ENCODE results near the gene TLCD3B. TPM values are rescaled to one million over a fixed set of nuclear protein-coding genes. Genes with fewer than 3 reads are reported as not detected.
"Not testable (repeated sequence)": the region's sequence is repeated elsewhere in the genome, so short reads cannot be mapped to it uniquely, and the experiment has no call there.

Gene TLCD3B
- total RNA-seq, 1 donor from 2014 or later, result 10.2 TPM

DNA sequence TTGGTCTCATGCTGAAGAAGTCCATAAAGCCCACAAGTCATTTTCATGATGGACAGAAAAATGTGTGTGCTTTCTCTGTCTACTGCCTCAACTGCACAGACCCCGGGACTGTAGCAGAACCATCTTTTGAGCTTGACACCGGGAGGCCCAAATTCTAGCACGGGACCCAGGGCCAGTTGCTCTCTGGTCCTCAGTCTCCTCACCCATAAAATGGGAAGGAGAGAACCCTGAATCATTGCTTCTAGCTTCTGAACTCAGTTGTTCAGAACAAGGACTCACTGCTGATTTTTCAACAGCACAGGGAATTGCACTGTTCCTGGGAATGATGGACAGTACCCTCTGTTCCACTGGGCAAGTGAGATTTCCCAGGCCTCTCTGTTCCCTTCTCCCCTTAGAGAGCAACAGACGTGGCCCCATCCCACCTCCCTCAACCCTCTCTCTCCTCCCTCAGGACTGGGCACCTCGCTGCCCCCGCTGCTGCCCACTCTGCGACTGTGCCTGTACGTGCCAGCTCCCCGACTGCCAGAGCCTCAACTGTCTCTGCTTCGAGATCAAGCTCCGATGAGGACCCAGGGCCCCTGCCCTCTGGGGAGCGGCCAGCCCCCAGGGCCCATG is 32.3 kb upstream of the TLCD3B start:
- FAIRE-seq (no peak), DNase-seq (ENCODE audit: low spot score in 2 of 2) (no peak)

- no peak for FAIRE-seq
- DNase-seq (ENCODE audit: low spot score in 2 of 2), result no peak
Measured at GRCh38 chr16:30060836-30061554, 29.9 kb upstream of the TLCD3B start.

DNA sequence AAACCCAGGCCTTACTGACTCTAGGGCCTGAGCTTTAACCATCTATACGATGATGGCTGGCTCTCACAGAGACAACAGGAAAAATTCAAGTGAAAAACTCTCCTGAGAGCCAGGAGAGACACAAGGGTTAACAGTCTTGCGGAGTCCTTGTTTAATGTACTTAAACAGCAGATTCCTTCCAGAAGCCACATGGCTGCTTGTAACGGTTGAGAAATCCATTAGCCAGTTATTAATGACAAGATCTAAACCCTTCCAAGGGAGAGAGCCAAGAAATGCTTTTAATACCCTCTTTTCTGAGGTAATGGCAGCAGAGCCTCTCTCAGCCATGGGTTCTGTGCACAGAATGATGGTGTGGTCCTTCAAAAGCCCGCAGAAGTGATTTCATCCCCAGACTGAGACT is 29.3 kb upstream of the TLCD3B start:
- FAIRE-seq, result no peak
- DNase-seq (ENCODE audit: low spot score in 2 of 2), result no peak

DNA sequence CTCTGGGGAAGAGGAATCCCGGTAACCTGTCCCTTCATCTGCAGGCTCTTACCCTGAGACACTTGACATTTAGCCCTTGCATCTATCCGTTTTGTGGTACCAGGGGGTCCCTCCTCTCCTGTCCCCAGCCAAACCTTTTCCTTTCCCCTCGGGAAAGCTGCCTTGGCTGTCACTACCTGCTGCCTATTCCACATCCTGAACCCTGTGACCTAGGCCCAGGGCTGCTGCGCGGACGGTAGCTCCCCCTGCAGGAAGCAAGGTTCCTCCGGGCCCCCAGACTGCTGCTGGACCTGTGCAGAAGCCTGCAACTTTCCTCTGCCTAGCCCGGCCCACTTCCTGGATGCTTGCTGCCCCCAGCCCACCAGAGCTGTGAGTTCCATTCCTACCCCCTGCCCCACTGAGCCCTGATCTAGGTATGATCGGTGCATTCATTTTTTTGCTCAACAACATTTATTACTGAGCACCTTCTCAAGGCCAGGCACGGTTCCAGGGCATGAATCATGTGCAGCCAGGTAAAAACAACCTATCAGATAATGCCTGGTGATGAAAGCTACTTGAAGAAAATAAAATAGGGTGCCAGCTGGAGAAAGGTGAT is 24.0 kb upstream of the TLCD3B start:
- no peak for DNase-seq (ENCODE audit: low spot score in 2 of 2)
- FAIRE-seq, result no peak

- FAIRE-seq, result no peak
- DNase-seq (ENCODE audit: low spot score in 2 of 2), result no peak
Measured at GRCh38 chr16:30054451-30054850, 23.4 kb upstream of the TLCD3B start.

- DNase-seq (ENCODE audit: low spot score in 2 of 2) (no peak), FAIRE-seq (no peak)
Measured at GRCh38 chr16:30053376-30054015, 22.4 kb upstream of the TLCD3B start.

GRCh38 chr16:30052671-30053372 is 21.8 kb upstream of the TLCD3B start:
- FAIRE-seq, result no peak
- peak; percentile 89 to 97 for DNase-seq (ENCODE audit: low spot score in 2 of 2)

- DNase-seq (ENCODE audit: low spot score in 2 of 2) (no peak), FAIRE-seq (no peak)
Measured at GRCh38 chr16:30051518-30051917, 20.4 kb upstream of the TLCD3B start.

GRCh38 chr16:30049871-30050270 is 18.8 kb upstream of the TLCD3B start:
- FAIRE-seq (no peak), DNase-seq (ENCODE audit: low spot score in 2 of 2) (no peak)

- DNase-seq (ENCODE audit: low spot score in 2 of 2) (no peak), FAIRE-seq (no peak)
Measured at GRCh38 chr16:30046588-30046987, 15.5 kb upstream of the TLCD3B start.

DNA sequence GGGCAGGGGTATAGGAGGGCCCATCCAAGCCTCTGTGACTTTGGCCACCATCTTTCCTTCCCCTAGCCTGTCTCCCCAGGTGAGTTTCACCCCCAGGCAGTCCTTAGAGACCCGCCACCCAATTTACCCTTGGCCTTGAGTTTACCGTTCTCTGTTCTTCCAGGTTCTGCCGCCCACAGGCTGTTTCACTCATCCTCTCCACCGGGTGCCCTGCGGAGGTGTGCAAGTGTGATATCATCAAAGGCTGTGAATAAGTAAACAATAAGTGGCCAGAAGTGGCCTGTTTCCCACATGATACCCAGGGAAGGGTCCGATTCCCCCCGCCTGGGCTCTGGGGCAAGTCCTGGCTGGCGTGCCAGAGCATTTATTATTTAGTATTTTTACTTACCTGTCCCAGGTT is 15.1 kb upstream of the TLCD3B start:
- no peak for DNase-seq (ENCODE audit: low spot score in 2 of 2)
- FAIRE-seq, result no peak

GRCh38 chr16:30041841-30042240 is 10.8 kb upstream of the TLCD3B start:
- no peak for DNase-seq (ENCODE audit: low spot score in 2 of 2)
- no peak for FAIRE-seq

DNA sequence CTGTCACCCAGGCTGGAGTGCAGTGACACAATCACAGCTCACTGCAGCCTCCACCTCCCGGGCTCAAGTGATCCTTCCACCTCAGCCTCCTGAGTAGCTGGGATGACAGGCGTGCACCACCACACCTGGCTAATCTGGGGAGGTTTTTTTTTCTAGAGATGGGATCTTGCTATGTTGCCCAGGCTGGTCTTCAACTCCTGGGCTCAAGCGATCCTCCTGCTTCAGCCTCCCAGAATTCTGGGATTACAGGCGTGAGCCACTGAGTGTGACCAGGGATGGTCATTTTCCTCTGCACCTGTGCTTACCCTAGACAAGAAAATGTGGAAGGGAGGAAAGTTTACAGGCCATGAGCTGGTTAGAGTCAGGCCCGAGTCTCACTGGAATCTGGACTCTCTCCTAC is 9.6 kb upstream of the TLCD3B start:
- DNase-seq (ENCODE audit: low spot score in 2 of 2); FAIRE-seq: not testable (repeated sequence)

DNA sequence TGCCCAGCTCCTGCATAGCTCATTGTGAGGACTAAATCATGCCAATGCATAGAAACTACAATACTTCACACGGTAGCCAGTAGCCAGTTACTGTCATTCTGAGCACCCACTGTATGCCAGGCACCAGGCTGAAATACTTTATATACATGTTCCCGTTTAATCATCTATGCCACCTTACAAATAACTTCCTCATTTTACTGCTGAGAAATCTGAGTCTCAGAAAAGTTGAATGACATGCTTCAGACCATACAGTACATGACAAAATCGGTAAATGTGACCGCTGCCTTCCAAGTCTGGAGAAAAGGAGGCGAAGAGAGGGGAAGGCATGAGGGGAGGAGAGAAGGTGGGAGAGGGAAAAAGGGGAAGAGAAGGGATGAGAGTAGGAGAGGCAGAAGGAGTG is 9.2 kb upstream of the TLCD3B start:
- no peak for FAIRE-seq
- DNase-seq (ENCODE audit: low spot score in 2 of 2), result no peak

DNA sequence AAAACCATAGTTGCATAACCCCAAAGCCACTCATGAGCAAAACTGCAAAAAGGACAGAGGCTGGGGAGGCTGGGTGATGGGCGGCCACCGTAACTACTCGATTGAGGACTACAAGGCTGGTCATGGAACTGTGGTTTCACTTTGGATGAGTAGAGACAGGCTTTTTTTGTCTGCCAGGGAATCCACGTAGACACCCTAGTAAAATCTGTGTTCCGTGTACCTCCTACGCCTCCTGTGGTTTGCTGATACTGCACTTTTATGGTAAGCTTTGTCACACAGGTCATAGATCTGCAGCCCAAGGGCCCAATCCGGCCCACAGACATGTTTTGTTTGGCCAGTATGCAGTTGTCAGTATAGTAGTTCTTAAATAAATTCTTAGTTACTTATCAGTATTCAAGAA is 2.2 kb upstream of the TLCD3B start:
- FAIRE-seq (no peak), DNase-seq (ENCODE audit: low spot score in 2 of 2) (no peak)

GRCh38 chr16:30032083-30032819 is 1.2 kb upstream of the TLCD3B start:
- FAIRE-seq (no peak), DNase-seq (ENCODE audit: low spot score in 2 of 2) (peak; percentile 45 to 60)

GRCh38 chr16:30031477-30031918 is 427 bp upstream of the TLCD3B start:
- DNase-seq (ENCODE audit: low spot score in 2 of 2) (no peak), FAIRE-seq (no peak)

GRCh38 chr16:30030011-30030685 is 923 bp downstream of the TLCD3B start:
- no peak for FAIRE-seq
- DNase-seq (ENCODE audit: low spot score in 2 of 2), result no peak

DNA sequence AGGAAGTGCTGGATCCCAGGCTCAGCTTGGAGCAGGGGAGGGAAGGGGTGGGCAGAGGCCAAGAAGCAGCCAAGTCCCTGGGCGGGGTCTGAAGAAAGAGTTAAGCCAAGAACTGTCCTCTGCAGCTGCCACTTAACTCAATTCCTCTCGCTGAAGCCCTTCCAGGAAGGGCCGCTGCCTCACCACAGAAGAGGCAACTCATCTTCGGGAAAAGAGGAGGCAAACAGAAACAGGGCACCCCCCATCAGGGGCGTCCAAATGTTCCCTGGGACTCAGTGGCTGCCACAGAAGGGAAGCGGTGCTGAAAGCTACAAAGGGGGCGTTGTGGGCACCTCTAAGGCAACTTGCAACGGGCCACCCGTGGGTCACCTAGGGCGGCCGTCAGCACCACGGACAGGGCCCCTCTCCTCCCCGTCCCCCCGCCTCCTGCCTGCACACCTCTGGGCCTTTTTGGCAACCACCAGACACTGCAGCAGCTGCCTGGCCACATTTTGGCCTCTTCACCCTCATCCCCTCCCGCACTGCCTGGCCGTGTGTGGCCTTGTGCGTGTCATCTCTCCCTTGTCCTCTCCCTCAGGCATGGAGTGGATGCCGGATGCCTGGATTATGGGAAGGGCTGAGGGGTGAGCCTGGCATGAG is 2.5 kb downstream of the TLCD3B start:
- DNase-seq (ENCODE audit: low spot score in 2 of 2) (no peak), FAIRE-seq (no peak)

Data from frontal cortex (tissue), 4 donors.